ENCODE results near the gene PRSS56.

PRSS56 gene

GRCh38 chr2:232486558-232487384, 33.4 kb upstream of the PRSS56 start:
- DNase-seq (ENCODE audit: low spot score) = no peak

GRCh38 chr2:232487385-232488096, 32.6 kb upstream of the PRSS56 start, which contains the start of gene ECEL1:
ECEL1 (minus strand) TSS chr2:232487834; CDS start chr2:232486653, 1,181 bp downstream.
- no peak for DNase-seq (ENCODE audit: low spot score)

GRCh38 chr2:232488097-232488711, 32.0 kb upstream of the PRSS56 start:
- no peak for DNase-seq (ENCODE audit: low spot score)

- no peak for DNase-seq (ENCODE audit: low spot score)
Observed at GRCh38 chr2:232488721-232489300, 31.4 kb upstream of the PRSS56 start.

- DNase-seq (ENCODE audit: low spot score) = no peak
Observed at GRCh38 chr2:232489516-232490220, 30.5 kb upstream of the PRSS56 start.

- DNase-seq (ENCODE audit: low spot score) = no peak
Observed at GRCh38 chr2:232490221-232491138, 29.7 kb upstream of the PRSS56 start.

GRCh38 chr2:232491139-232491780, 28.9 kb upstream of the PRSS56 start:
- DNase-seq (ENCODE audit: low spot score) = no peak

GRCh38 chr2:232492236-232492848, 27.8 kb upstream of the PRSS56 start:
- DNase-seq (ENCODE audit: low spot score) = no peak

GRCh38 chr2:232492963-232493700, 27.1 kb upstream of the PRSS56 start:
- no peak for DNase-seq (ENCODE audit: low spot score)

- no peak for DNase-seq (ENCODE audit: low spot score)
Observed at GRCh38 chr2:232493701-232494474, 26.3 kb upstream of the PRSS56 start.

GRCh38 chr2:232494542-232494941, 25.6 kb upstream of the PRSS56 start:
- DNase-seq (ENCODE audit: low spot score) = no peak

GRCh38 chr2:232495292-232495691, 24.9 kb upstream of the PRSS56 start:
- DNase-seq (ENCODE audit: low spot score) = no peak

- DNase-seq (ENCODE audit: low spot score) = no peak
Observed at GRCh38 chr2:232496501-232497270, 23.5 kb upstream of the PRSS56 start.

- no peak for DNase-seq (ENCODE audit: low spot score)
Observed at GRCh38 chr2:232497348-232497747, 22.8 kb upstream of the PRSS56 start.

- no peak for DNase-seq (ENCODE audit: low spot score)
Observed at GRCh38 chr2:232498452-232498851, 21.7 kb upstream of the PRSS56 start.

- DNase-seq (ENCODE audit: low spot score) = no peak
Observed at GRCh38 chr2:232501331-232501771, 18.8 kb upstream of the PRSS56 start.

GRCh38 chr2:232501794-232502390, 18.3 kb upstream of the PRSS56 start:
- no peak for DNase-seq (ENCODE audit: low spot score)
